K562 (cell line): ENCODE data around the gene PLCB3. TPM values are rescaled to one million over a fixed set of nuclear protein-coding genes. Genes with fewer than 3 reads are reported as not detected.
A peak's percentile ranks its signal among the peaks of the same experiment; 100 is the strongest.

Experiments used
- ETV6 ChIP-seq, 3 experiments: fragments of 150-350 bp in 1 of 3; sonication (generic) in 1 of 3; formaldehyde crosslinking in 1 of 3; IDR thresholded peaks; 2 replicates each; pipeline versions ENCODE4 v1.6.1 to v1.8.0; 2014 to 2022; ENCODE audit warnings: borderline replicate concordance in 2 of 3, low read depth in 2 of 3, antibody characterized with exemption in 1 of 3, low read length in 1 of 3, mild to moderate bottlenecking in 1 of 3, missing genetic modification reagents in 1 of 3
- FOXA1 ChIP-seq: fragments of 450-650 bp; IDR thresholded peaks from 2 replicates; pipeline ENCODE4 v1.6.1; 2016; ENCODE audit warnings: mild to moderate bottlenecking, borderline replicate concordance
- RBM22 ChIP-seq: fragments of 200-400 bp; formaldehyde crosslinking; IDR thresholded peaks from 2 replicates; pipeline ENCODE4 v1.6.1; 2018; ENCODE audit warnings: low read length, low read depth; ENCODE audit not compliant: poor library complexity, severe bottlenecking
- SMARCB1 ChIP-seq: IDR thresholded peaks from 2 replicates; pipeline ENCODE4 v1.6.1; 2011; ENCODE audit warnings: improper control_type of control experiment, low read depth; ENCODE audit not compliant: insufficient read length
- ZFP36 ChIP-seq: fragments of 150-350 bp; IDR thresholded peaks from 2 replicates; pipeline ENCODE4 v1.6.1; 2018; ENCODE audit warnings: low read length, low read depth; ENCODE audit not compliant: partially characterized antibody
- ZNF232 ChIP-seq: sonication (generic); formaldehyde crosslinking; IDR thresholded peaks from 2 replicates; pipeline ENCODE4 v1.8.0; 2022; ENCODE audit warnings: mild to moderate bottlenecking, missing genetic modification reagents
- polyA plus RNA-seq, 8 experiments: library from polyadenylated mRNA; depleted of rRNA in 4 of 8; stranded (reverse) in 5 of 8; unstranded in 3 of 8; fragments of >200 nt; fragmentation: Nextera tagmentation in 2 of 8; fragmentation: Illumina TruSeq in 1 of 8; extraction: Ambion mirVana in 2 of 8; extraction: Trizol in 1 of 8; gene quantifications; 2 replicates each; pipeline versions ENCODE4 v1.2.1 to v1.2.3, GENCODE V29; 2011 to 2014; ENCODE audit warnings: inconsistent platforms in 1 of 8, missing spikeins in 1 of 8
- total RNA-seq, 7 experiments: library from RNA; depleted of rRNA in 6 of 7; stranded (reverse); fragments of >200 nt in 6 of 7; fragmentation: Illumina TruSeq in 2 of 7; extraction: Trizol in 2 of 7; gene quantifications; 2 replicates each; pipeline versions ENCODE4 v1.2.1 to v1.2.3, GENCODE V29; 2011 to 2021; ENCODE audit warnings: low replicate concordance in 1 of 7
- TF ChIP-seq, protein P1 (sequence below): fragments of 450-650 bp; IDR thresholded peaks from 2 replicates; pipeline ENCODE4 v1.6.1; 2016; ENCODE audit warnings: mild to moderate bottlenecking, moderate library complexity
- TF ChIP-seq, protein P2 (sequence below): sonication (generic); formaldehyde crosslinking; IDR thresholded peaks from 2 replicates; pipeline ENCODE4 v1.8.1; 2023; ENCODE audit warnings: mild to moderate bottlenecking, missing genetic modification reagents
- TF ChIP-seq, protein P3 (sequence below), 2 experiments: fragments of 450-650 bp; IDR thresholded peaks; 2 replicates each; pipeline ENCODE4 v1.6.1; 2016
- TF ChIP-seq, protein P4 (sequence below): sonication (generic); formaldehyde crosslinking; IDR thresholded peaks from 2 replicates; pipeline ENCODE4 v1.9.0; 2022; ENCODE audit warnings: mild to moderate bottlenecking, missing genetic modification reagents

PLCB3 gene
- total and polyA plus RNA-seq, 9 of the 15 experiments (the other 6 are each of a cell fraction or from before 2014, with no cell fraction given): 0.31 to 44.8 (median 14.6) TPM

DNA sequence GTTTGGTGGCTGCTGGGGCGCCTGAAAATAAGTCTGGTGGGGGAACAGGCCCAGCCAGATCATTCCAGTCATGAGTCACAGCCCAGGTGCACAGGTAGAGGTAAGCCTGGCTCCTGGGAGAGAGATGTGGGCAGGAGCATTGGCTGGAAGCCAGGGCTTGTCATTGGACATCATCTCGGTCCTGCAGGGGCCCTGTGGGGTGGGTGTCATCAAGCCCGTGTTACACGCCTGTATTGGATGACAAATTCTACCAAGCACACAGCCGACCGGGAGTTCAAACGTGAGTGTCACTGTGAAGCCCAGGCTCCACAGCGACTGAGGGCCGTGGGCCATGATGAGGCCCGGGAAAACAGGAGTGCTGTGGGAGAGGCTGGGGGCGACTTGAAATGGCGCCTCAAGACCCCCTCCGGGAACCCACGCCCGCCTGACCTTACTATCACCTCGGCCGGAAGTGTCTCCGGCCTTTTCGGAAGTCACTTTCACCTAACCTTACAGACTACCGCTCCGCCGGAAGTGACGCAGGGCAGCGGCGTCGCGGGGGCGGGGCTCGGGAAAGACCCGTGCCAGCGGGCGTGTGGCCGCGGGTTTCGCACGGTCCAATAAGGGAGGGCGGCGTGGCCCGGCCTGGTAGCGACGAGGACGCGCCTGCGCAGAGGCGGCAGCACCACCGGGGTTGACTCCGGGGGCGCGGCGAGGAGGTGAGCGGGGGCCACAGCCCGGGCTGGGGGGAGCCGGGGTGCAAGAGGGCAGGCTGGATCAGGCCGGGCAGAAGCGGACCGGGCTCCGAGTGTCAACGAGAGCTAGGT, 10.7 kb upstream of the PLCB3 start, which contains the start of gene FKBP2 (continued):
- TF ChIP-seq, protein P1, sequence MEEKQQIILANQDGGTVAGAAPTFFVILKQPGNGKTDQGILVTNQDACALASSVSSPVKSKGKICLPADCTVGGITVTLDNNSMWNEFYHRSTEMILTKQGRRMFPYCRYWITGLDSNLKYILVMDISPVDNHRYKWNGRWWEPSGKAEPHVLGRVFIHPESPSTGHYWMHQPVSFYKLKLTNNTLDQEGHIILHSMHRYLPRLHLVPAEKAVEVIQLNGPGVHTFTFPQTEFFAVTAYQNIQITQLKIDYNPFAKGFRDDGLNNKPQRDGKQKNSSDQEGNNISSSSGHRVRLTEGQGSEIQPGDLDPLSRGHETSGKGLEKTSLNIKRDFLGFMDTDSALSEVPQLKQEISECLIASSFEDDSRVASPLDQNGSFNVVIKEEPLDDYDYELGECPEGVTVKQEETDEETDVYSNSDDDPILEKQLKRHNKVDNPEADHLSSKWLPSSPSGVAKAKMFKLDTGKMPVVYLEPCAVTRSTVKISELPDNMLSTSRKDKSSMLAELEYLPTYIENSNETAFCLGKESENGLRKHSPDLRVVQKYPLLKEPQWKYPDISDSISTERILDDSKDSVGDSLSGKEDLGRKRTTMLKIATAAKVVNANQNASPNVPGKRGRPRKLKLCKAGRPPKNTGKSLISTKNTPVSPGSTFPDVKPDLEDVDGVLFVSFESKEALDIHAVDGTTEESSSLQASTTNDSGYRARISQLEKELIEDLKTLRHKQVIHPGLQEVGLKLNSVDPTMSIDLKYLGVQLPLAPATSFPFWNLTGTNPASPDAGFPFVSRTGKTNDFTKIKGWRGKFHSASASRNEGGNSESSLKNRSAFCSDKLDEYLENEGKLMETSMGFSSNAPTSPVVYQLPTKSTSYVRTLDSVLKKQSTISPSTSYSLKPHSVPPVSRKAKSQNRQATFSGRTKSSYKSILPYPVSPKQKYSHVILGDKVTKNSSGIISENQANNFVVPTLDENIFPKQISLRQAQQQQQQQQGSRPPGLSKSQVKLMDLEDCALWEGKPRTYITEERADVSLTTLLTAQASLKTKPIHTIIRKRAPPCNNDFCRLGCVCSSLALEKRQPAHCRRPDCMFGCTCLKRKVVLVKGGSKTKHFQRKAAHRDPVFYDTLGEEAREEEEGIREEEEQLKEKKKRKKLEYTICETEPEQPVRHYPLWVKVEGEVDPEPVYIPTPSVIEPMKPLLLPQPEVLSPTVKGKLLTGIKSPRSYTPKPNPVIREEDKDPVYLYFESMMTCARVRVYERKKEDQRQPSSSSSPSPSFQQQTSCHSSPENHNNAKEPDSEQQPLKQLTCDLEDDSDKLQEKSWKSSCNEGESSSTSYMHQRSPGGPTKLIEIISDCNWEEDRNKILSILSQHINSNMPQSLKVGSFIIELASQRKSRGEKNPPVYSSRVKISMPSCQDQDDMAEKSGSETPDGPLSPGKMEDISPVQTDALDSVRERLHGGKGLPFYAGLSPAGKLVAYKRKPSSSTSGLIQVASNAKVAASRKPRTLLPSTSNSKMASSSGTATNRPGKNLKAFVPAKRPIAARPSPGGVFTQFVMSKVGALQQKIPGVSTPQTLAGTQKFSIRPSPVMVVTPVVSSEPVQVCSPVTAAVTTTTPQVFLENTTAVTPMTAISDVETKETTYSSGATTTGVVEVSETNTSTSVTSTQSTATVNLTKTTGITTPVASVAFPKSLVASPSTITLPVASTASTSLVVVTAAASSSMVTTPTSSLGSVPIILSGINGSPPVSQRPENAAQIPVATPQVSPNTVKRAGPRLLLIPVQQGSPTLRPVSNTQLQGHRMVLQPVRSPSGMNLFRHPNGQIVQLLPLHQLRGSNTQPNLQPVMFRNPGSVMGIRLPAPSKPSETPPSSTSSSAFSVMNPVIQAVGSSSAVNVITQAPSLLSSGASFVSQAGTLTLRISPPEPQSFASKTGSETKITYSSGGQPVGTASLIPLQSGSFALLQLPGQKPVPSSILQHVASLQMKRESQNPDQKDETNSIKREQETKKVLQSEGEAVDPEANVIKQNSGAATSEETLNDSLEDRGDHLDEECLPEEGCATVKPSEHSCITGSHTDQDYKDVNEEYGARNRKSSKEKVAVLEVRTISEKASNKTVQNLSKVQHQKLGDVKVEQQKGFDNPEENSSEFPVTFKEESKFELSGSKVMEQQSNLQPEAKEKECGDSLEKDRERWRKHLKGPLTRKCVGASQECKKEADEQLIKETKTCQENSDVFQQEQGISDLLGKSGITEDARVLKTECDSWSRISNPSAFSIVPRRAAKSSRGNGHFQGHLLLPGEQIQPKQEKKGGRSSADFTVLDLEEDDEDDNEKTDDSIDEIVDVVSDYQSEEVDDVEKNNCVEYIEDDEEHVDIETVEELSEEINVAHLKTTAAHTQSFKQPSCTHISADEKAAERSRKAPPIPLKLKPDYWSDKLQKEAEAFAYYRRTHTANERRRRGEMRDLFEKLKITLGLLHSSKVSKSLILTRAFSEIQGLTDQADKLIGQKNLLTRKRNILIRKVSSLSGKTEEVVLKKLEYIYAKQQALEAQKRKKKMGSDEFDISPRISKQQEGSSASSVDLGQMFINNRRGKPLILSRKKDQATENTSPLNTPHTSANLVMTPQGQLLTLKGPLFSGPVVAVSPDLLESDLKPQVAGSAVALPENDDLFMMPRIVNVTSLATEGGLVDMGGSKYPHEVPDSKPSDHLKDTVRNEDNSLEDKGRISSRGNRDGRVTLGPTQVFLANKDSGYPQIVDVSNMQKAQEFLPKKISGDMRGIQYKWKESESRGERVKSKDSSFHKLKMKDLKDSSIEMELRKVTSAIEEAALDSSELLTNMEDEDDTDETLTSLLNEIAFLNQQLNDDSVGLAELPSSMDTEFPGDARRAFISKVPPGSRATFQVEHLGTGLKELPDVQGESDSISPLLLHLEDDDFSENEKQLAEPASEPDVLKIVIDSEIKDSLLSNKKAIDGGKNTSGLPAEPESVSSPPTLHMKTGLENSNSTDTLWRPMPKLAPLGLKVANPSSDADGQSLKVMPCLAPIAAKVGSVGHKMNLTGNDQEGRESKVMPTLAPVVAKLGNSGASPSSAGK: no peak
- TF ChIP-seq FOXA1: no peak
- peak; percentile 29; the same call in 1 of the 2 replicates for TF ChIP-seq ZNF232
- TF ChIP-seq ZFP36: no peak
- TF ChIP-seq, protein P2, sequence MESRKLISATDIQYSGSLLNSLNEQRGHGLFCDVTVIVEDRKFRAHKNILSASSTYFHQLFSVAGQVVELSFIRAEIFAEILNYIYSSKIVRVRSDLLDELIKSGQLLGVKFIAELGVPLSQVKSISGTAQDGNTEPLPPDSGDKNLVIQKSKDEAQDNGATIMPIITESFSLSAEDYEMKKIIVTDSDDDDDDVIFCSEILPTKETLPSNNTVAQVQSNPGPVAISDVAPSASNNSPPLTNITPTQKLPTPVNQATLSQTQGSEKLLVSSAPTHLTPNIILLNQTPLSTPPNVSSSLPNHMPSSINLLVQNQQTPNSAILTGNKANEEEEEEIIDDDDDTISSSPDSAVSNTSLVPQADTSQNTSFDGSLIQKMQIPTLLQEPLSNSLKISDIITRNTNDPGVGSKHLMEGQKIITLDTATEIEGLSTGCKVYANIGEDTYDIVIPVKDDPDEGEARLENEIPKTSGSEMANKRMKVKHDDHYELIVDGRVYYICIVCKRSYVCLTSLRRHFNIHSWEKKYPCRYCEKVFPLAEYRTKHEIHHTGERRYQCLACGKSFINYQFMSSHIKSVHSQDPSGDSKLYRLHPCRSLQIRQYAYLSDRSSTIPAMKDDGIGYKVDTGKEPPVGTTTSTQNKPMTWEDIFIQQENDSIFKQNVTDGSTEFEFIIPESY (CRISPR knock-in tag): peak; percentile 32; the same call in 1 of the 2 replicates
- TF ChIP-seq RBM22: no peak
- TF ChIP-seq, protein P3, sequence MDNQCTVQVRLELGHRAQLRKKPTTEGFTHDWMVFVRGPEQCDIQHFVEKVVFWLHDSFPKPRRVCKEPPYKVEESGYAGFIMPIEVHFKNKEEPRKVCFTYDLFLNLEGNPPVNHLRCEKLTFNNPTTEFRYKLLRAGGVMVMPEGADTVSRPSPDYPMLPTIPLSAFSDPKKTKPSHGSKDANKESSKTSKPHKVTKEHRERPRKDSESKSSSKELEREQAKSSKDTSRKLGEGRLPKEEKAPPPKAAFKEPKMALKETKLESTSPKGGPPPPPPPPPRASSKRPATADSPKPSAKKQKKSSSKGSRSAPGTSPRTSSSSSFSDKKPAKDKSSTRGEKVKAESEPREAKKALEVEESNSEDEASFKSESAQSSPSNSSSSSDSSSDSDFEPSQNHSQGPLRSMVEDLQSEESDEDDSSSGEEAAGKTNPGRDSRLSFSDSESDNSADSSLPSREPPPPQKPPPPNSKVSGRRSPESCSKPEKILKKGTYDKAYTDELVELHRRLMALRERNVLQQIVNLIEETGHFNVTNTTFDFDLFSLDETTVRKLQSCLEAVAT (IDR thresholded peaks at IDR 0.05): peak; percentile 27 to 45; a peak in 2 of 4 replicates
- TF ChIP-seq ETV6 (IDR thresholded peaks at IDR 0.05; ENCODE audit: borderline replicate concordance in 1 of 2, low read depth in 2 of 2, low read length in 1 of 2): peak; percentile 55 to 67; a peak in 3 of 4 replicates
- TF ChIP-seq ETV6 (CRISPR knock-in tag; IDR thresholded peaks at IDR 0.05; ENCODE audit: borderline replicate concordance): no peak
- TF ChIP-seq SMARCB1: no peak
- TF ChIP-seq, protein P4, sequence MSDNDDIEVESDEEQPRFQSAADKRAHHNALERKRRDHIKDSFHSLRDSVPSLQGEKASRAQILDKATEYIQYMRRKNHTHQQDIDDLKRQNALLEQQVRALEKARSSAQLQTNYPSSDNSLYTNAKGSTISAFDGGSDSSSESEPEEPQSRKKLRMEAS: peak; percentile 64
